K562 (cell line): ENCODE measurements around the gene MAP1S. TPM values are rescaled to one million over a fixed set of nuclear protein-coding genes. Genes with fewer than 3 reads are reported as not detected.

Experiments
- ATAC-seq: fragments of 200-7000 bp; cut with Tn5 transposase; 3 replicates; pipeline ENCODE4 v1.9.1; 2020; ENCODE audit warnings: moderate library complexity
- BruUV-seq: library from RNA; stranded (reverse); fragments of 400-500 nt; replicated peaks from 2 replicates; lab custom pipeline; 2021; lab: Mats Ljungman, UMichigan
- CTCF ChIA-PET: fragments of 300-600 bp; formaldehyde crosslinking; extraction: SDS; loops from one replicate; lab custom pipeline; 2021; ENCODE audit warnings: low intra/inter-chr PET ratio; lab: Yijun Ruan, JAX
- POLR2A ChIA-PET: fragments of 300-600, 350-650 bp; sonication (Branson Sonifier 250); formaldehyde crosslinking; extraction: SDS; loops from one replicate; lab custom pipeline; 2021; ENCODE audit warnings: antibody characterized with exemption, inconsistent platforms; lab: Yijun Ruan, JAX
- DNase-seq, 4 experiments: peaks; one replicate each; pipeline versions ENCODE4 v3.0.0 to v3.0.0-alpha.2; 2011 to 2018; ENCODE audit warnings: low spot score in 3 of 4, mixed read lengths in 3 of 4; ENCODE audit errors: extremely low read depth in 1 of 4
- FAIRE-seq: peaks from 2 replicates; lab custom pipeline; 2011; peaks lifted over from hg19 to GRCh38; lab: Jason Lieb, UNC
- H2AFZ ChIP-seq: 2 replicates; pipeline ENCODE4 v1.6.0; 2011; ENCODE audit warnings: low read depth, low read length, control low read depth, inconsistent platforms
- H3K27ac ChIP-seq: fragments of 200-600 bp; 3 replicates; pipeline ENCODE4 v1.8.0; 2011; ENCODE audit warnings: low read depth, mild to moderate bottlenecking, control low read depth, inconsistent platforms, low read length, moderate library complexity, mixed read lengths; ENCODE audit errors: extremely low read depth
- H3K27me3 ChIP-seq, 2 experiments: fragments of 300-600 bp in 1 of 2; 2 replicates in 1 of 2; 3 replicates in 1 of 2; pipeline versions ENCODE4 v1.6.0 to v1.8.0; 2011; ENCODE audit warnings: inconsistent platforms in 2 of 2, low read length in 2 of 2, mild to moderate bottlenecking in 1 of 2, mixed read lengths in 1 of 2, moderate library complexity in 1 of 2; ENCODE audit not compliant: control insufficient read depth in 2 of 2, insufficient read depth in 2 of 2
- H3K36me3 ChIP-seq: fragments of 300-600 bp; 3 replicates; pipeline ENCODE4 v1.8.0; 2011; ENCODE audit warnings: mild to moderate bottlenecking, low read length, inconsistent platforms; ENCODE audit not compliant: control insufficient read depth, insufficient read depth
- H3K4me1 ChIP-seq, 2 experiments: fragments of 200-600 bp in 1 of 2; replicated peaks in 1 of 2; 2 replicates in 1 of 2; 3 replicates in 1 of 2; pipeline versions ENCODE4 v1.5.1 to v1.8.0; 2011; ENCODE audit warnings: inconsistent platforms in 2 of 2, low read length in 2 of 2, mild to moderate bottlenecking in 1 of 2, mixed read lengths in 1 of 2, moderate library complexity in 1 of 2; ENCODE audit not compliant: control insufficient read depth in 2 of 2, insufficient read depth in 2 of 2
- H3K4me2 ChIP-seq: 2 replicates; pipeline ENCODE4 v1.6.1; 2011; ENCODE audit warnings: low read length, control low read depth, inconsistent platforms, mixed read lengths; ENCODE audit not compliant: insufficient read depth
- H3K4me3 ChIP-seq: fragments of 200-600 bp; sonication (generic), shearing (Covaris generic); 2 replicates; pipeline ENCODE4 v1.5.1; 2016; ENCODE audit warnings: control low read depth, inconsistent platforms
- H3K79me2 ChIP-seq: fragments of 200-600 bp; 3 replicates; pipeline ENCODE4 v1.8.0; 2011; ENCODE audit warnings: low read length, inconsistent platforms; ENCODE audit not compliant: control insufficient read depth, insufficient read depth
- H3K9ac ChIP-seq, 2 experiments: 2 replicates each; pipeline versions ENCODE4 v1.6.0 to v1.6.1; 2011; ENCODE audit warnings: low read depth in 2 of 2, low read length in 2 of 2, control low read depth in 1 of 2, inconsistent platforms in 1 of 2, mild to moderate bottlenecking in 1 of 2, mixed read lengths in 1 of 2; ENCODE audit not compliant: insufficient read depth in 1 of 2
- H3K9me1 ChIP-seq: one replicate; pipeline ENCODE4 v1.6.0; 2011; ENCODE audit warnings: inconsistent platforms, mild to moderate bottlenecking, low read length, moderate library complexity; ENCODE audit not compliant: control insufficient read depth, insufficient read depth
- H3K9me3 ChIP-seq: replicated peaks from 2 replicates; pipeline ENCODE4 v1.5.1; 2011; ENCODE audit warnings: low read depth, low read length, inconsistent platforms; ENCODE audit not compliant: control insufficient read depth, insufficient read depth
- H4K20me1 ChIP-seq: replicated peaks from 2 replicates; pipeline ENCODE4 v1.6.1; 2011; ENCODE audit warnings: low read length, inconsistent platforms, mixed read lengths; ENCODE audit not compliant: control insufficient read depth, insufficient read depth
- CTBP1 ChIP-seq: fragments of 450-650 bp; IDR thresholded peaks from 2 replicates; pipeline ENCODE4 v1.6.1; 2016; ENCODE audit warnings: borderline replicate concordance
- DDX20 ChIP-seq: fragments of 450-650 bp; IDR thresholded peaks from 2 replicates; pipeline ENCODE4 v1.6.1; 2016; ENCODE audit warnings: missing genetic modification characterization, low read depth, mild to moderate bottlenecking, missing compliant biosample characterization, moderate library complexity
- GTF2A2 ChIP-seq: IDR thresholded peaks from 2 replicates; pipeline ENCODE4 v1.6.1; 2016; ENCODE audit warnings: mild to moderate bottlenecking, missing genetic modification characterization, missing compliant biosample characterization
- JUND ChIP-seq, 2 experiments: IDR thresholded peaks; 2 replicates in 1 of 2; 3 replicates in 1 of 2; pipeline ENCODE4 v1.6.1; 2011; ENCODE audit warnings: borderline replicate concordance in 2 of 2, low read depth in 2 of 2, low read length in 2 of 2, improper control_type of control experiment in 1 of 2, missing biosample characterization in 1 of 2, missing genetic modification characterization in 1 of 2, missing genetic modification reagents in 1 of 2
- KHSRP ChIP-seq: fragments of 450-650 bp; IDR thresholded peaks from 2 replicates; pipeline ENCODE4 v1.6.1; 2017
- MCM7 ChIP-seq, 2 experiments: fragments of 450-650 bp; IDR thresholded peaks; 2 replicates each; pipeline ENCODE4 v1.6.1; 2016 to 2018
- NFRKB ChIP-seq: fragments of 450-650 bp; IDR thresholded peaks from 2 replicates; pipeline ENCODE4 v1.6.1; 2016; ENCODE audit warnings: low read depth
- NR2C1 ChIP-seq, 2 experiments: fragments of 450-650 bp; IDR thresholded peaks; 2 replicates each; pipeline ENCODE4 v1.6.1; 2017; ENCODE audit warnings: mild to moderate bottlenecking in 2 of 2, antibody characterized with exemption in 1 of 2, inconsistent platforms in 1 of 2, missing compliant biosample characterization in 1 of 2, missing genetic modification characterization in 1 of 2
- RBBP5 ChIP-seq: fragments of 200-600 bp; sonication (generic); IDR thresholded peaks from 2 replicates; pipeline ENCODE4 v1.6.1; 2012; ENCODE audit warnings: borderline replicate concordance, mild to moderate bottlenecking, low read length, control low read depth, inconsistent platforms; ENCODE audit not compliant: insufficient read depth, poor library complexity, severe bottlenecking
- SAFB ChIP-seq: fragments of 200-400 bp; formaldehyde crosslinking; IDR thresholded peaks from 2 replicates; pipeline ENCODE4 v1.6.1; 2017; ENCODE audit warnings: low read depth, low read length, borderline replicate concordance
- SMARCA4 ChIP-seq: fragments of 450-650 bp; IDR thresholded peaks from 2 replicates; pipeline ENCODE4 v1.6.1; 2016
- ZEB2 ChIP-seq: fragments of 450-650 bp; IDR thresholded peaks from 2 replicates; pipeline ENCODE4 v1.6.1; 2016
- ZNF444 ChIP-seq: fragments of 250-450 bp; sonication (Bioruptor Pico); IDR thresholded peaks from 2 replicates; pipeline ENCODE4 v1.4.0; 2020; ENCODE audit warnings: mild to moderate bottlenecking, moderate library complexity
- ZNF445 ChIP-seq: fragments of 250-450 bp; sonication (Bioruptor Pico); IDR thresholded peaks from 2 replicates; pipeline ENCODE4 v1.4.0; 2020; ENCODE audit warnings: low read depth, mild to moderate bottlenecking, moderate library complexity
- whole genome bisulfite sequencing: fragments of 100-300 bp; shearing (Covaris generic); methylation state at CpG from one replicate; pipeline ENCODE4 v1.1.6; 2016; ENCODE audit warnings: low coverage, mixed read lengths; ENCODE audit not compliant: insufficient coverage; ENCODE audit errors: missing lambda C conversion rate; 5-methylcytosine and 5-hydroxymethylcytosine counted together
- in situ Hi-C: fragments of 300-500 bp; cut with MboI; formaldehyde crosslinking; loops from 4 replicates; pipeline ENCODE4 v1.15.0; 2018; ENCODE audit warnings: inconsistent platforms, mixed read lengths
- intact Hi-C: fragments of 100-400 bp; cut with micrococcal nuclease; formaldehyde crosslinking; loops from 2 replicates; pipeline ENCODE4 v1.14.2; 2022
- polyA plus RNA-seq, 8 experiments: library from polyadenylated mRNA; depleted of rRNA in 4 of 8; stranded (reverse) in 5 of 8; unstranded in 3 of 8; fragments of >200 nt; fragmentation: Nextera tagmentation in 2 of 8; fragmentation: Illumina TruSeq in 1 of 8; extraction: Ambion mirVana in 2 of 8; extraction: Trizol in 1 of 8; gene quantifications; 2 replicates each; pipeline versions ENCODE4 v1.2.1 to v1.2.3, GENCODE V29; 2011 to 2014; ENCODE audit warnings: inconsistent platforms in 1 of 8, missing spikeins in 1 of 8
- total RNA-seq, 7 experiments: library from RNA; depleted of rRNA in 6 of 7; stranded (reverse); fragments of >200 nt in 6 of 7; fragmentation: Illumina TruSeq in 2 of 7; extraction: Trizol in 2 of 7; gene quantifications; 2 replicates each; pipeline versions ENCODE4 v1.2.1 to v1.2.3, GENCODE V29; 2011 to 2021; ENCODE audit warnings: low replicate concordance in 1 of 7
- TF ChIP-seq, protein P1 (sequence below): IDR thresholded peaks from 2 replicates; pipeline ENCODE4 v1.6.1; 2011; ENCODE audit warnings: borderline replicate concordance, low read depth, mild to moderate bottlenecking, moderate library complexity, low read length; ENCODE audit not compliant: insufficient read depth, poor library complexity, severe bottlenecking
- TF ChIP-seq, protein P2 (sequence below), 2 experiments: fragments of 450-650 bp; IDR thresholded peaks; 2 replicates each; pipeline ENCODE4 v1.6.1; 2018; ENCODE audit warnings: mild to moderate bottlenecking in 2 of 2, low read depth in 1 of 2; ENCODE audit not compliant: partially characterized antibody in 2 of 2

MAP1S gene
- total and polyA plus RNA-seq, 9 of the 15 experiments (the other 6 are each of a cell fraction or from before 2014, with no cell fraction given), result 2.0 to 81.0 (median 9.5) TPM

DNA sequence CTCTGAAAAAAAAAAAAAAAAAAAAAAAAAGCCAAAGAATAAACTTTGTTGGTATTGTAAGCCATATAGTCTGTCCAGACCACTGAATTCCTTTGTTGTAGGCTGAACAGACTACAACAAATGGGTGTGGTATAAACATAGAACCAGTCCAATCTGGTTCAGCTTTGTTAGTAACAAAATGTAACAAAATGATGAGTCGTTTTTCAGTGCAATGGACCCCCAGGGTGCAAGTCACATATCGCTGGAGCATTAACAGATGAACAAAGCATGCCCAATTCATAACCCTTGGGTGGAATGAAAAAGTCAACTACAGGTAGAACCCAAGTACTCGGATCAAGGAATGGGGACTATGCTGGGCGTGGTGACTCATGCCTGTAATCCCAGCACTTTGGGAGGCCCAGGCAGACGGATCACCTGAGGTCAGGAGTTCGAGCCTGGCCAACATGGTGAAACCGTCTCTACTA, 18.4 kb downstream of the MAP1S start:
- no peak for DNase-seq
- no peaks in the 10 kb centered on the region for H4K20me1 ChIP-seq
- FAIRE-seq, result peak; percentile 74
- 0 out of 2 replicates have a peak overlapping the region, but pooled peaks have one; percentile 51 for H2AFZ ChIP-seq
- no TSS peak for BruUV-seq
- no peak overlapping the region; the same call in 1 of the 2 replicates for H3K4me2 ChIP-seq
- in situ Hi-C loops (no loop called here), intact Hi-C loops (no loop called here)
- no peaks in the 10 kb centered on the region for H3K9me1 ChIP-seq
- H3K27ac ChIP-seq, result peak overlapping the region; percentile 38; the same call in 1 of the 3 replicates
- H3K79me2 ChIP-seq, result no peaks in the 10 kb centered on the region
- no peak overlapping the region for H3K4me3 ChIP-seq
- peak overlapping the region in 1 of 2 experiments; percentile 8; a peak in 2 of 4 replicates for H3K9ac ChIP-seq
- peak; percentile 55 for ATAC-seq
- H3K27me3 ChIP-seq, result no peaks in the 10 kb centered on the region
- H3K36me3 ChIP-seq, result peaks cover 37% of the 10 kb centered on the region; the same call in 2 of the 3 replicates
- no peaks in the 10 kb centered on the region for H3K9me3 ChIP-seq
- ChIA-PET POLR2A (interaction anchor here (0.7 to 4.0 kb wide), 3 partner anchors 12 to 27 kb away, joined by 3 to 29 read pairs (median 3); partner anchors contain the start of gene FCHO1), CTCF (no interaction called here)
- H3K4me1 ChIP-seq, result peaks cover 23 to 35% of the 10 kb centered on the region in 2 experiments
- WGBS, result 25% methylated on average over 7 of the region's 7 CpGs
- no peak for TF ChIP-seq ZNF444 (CRISPR knock-in tag)
- TF ChIP-seq, protein P1, sequence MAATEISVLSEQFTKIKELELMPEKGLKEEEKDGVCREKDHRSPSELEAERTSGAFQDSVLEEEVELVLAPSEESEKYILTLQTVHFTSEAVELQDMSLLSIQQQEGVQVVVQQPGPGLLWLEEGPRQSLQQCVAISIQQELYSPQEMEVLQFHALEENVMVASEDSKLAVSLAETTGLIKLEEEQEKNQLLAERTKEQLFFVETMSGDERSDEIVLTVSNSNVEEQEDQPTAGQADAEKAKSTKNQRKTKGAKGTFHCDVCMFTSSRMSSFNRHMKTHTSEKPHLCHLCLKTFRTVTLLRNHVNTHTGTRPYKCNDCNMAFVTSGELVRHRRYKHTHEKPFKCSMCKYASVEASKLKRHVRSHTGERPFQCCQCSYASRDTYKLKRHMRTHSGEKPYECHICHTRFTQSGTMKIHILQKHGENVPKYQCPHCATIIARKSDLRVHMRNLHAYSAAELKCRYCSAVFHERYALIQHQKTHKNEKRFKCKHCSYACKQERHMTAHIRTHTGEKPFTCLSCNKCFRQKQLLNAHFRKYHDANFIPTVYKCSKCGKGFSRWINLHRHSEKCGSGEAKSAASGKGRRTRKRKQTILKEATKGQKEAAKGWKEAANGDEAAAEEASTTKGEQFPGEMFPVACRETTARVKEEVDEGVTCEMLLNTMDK, result no peak
- no peak for TF ChIP-seq KHSRP
- TF ChIP-seq NFRKB, result no peak
- no peak for TF ChIP-seq GTF2A2 (tag)
- no peak for TF ChIP-seq MCM7 (IDR thresholded peaks at IDR 0.05)
- no peak for TF ChIP-seq NR2C1 (IDR thresholded peaks at IDR 0.05)
- no peak for TF ChIP-seq NR2C1 (tag; IDR thresholded peaks at IDR 0.05)
- TF ChIP-seq CTBP1, result peak; percentile 20; the same call in 1 of the 2 replicates
- TF ChIP-seq DDX20 (tag), result no peak
- TF ChIP-seq ZNF445 (CRISPR knock-in tag), result no peak
- TF ChIP-seq SMARCA4, result no peak
- peak; percentile 52; the same call in 1 of the 2 replicates for TF ChIP-seq JUND (IDR thresholded peaks at IDR 0.05; ENCODE audit: borderline replicate concordance, low read depth, low read length)
- peak; percentile 61; the same call in 1 of the 3 replicates for TF ChIP-seq JUND (tag; IDR thresholded peaks at IDR 0.05; ENCODE audit: borderline replicate concordance, low read depth, low read length)
- TF ChIP-seq ZEB2, result peak; percentile 31; the same call in 1 of the 2 replicates
- TF ChIP-seq SAFB, result no peak
- TF ChIP-seq, protein P2, sequence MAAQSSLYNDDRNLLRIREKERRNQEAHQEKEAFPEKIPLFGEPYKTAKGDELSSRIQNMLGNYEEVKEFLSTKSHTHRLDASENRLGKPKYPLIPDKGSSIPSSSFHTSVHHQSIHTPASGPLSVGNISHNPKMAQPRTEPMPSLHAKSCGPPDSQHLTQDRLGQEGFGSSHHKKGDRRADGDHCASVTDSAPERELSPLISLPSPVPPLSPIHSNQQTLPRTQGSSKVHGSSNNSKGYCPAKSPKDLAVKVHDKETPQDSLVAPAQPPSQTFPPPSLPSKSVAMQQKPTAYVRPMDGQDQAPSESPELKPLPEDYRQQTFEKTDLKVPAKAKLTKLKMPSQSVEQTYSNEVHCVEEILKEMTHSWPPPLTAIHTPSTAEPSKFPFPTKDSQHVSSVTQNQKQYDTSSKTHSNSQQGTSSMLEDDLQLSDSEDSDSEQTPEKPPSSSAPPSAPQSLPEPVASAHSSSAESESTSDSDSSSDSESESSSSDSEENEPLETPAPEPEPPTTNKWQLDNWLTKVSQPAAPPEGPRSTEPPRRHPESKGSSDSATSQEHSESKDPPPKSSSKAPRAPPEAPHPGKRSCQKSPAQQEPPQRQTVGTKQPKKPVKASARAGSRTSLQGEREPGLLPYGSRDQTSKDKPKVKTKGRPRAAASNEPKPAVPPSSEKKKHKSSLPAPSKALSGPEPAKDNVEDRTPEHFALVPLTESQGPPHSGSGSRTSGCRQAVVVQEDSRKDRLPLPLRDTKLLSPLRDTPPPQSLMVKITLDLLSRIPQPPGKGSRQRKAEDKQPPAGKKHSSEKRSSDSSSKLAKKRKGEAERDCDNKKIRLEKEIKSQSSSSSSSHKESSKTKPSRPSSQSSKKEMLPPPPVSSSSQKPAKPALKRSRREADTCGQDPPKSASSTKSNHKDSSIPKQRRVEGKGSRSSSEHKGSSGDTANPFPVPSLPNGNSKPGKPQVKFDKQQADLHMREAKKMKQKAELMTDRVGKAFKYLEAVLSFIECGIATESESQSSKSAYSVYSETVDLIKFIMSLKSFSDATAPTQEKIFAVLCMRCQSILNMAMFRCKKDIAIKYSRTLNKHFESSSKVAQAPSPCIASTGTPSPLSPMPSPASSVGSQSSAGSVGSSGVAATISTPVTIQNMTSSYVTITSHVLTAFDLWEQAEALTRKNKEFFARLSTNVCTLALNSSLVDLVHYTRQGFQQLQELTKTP (IDR thresholded peaks at IDR 0.05; ENCODE audit: low read depth in 1 of 2, partially characterized antibody in 2 of 2), result no peak
- TF ChIP-seq RBBP5, result no peak
